NCI-H187 treated with DMSO at 0.1 percent for 48 hours (cell line): ENCODE measurements around the gene DTX1.

Source experiments
- DNase-seq: peaks from one replicate; lab custom pipeline; 2025; lab: John Stamatoyannopoulos, UW

DTX1 gene

GRCh38 chr12:113056631-113057488, at the start of gene DTX1:
TSS of gene DTX1 (plus strand) at chr12:113056730. CDS start at chr12:113058193, 1,463 bp downstream.
- no peak for DNase-seq

- no peak for DNase-seq
Measured at GRCh38 chr12:113007166-113007565, 49.4 kb upstream of the DTX1 start.

- DNase-seq, result no peak
Measured at GRCh38 chr12:113010701-113011100, 45.8 kb upstream of the DTX1 start.

GRCh38 chr12:113014565-113014964, 42.0 kb upstream of the DTX1 start:
- no peak for DNase-seq

- DNase-seq, result no peak
Measured at GRCh38 chr12:113016796-113017195, 39.7 kb upstream of the DTX1 start.

- no peak for DNase-seq
Measured at GRCh38 chr12:113019025-113019424, 37.5 kb upstream of the DTX1 start.

GRCh38 chr12:113021500-113021899, 35.0 kb upstream of the DTX1 start:
- DNase-seq, result no peak

GRCh38 chr12:113022563-113023297, 33.8 kb upstream of the DTX1 start:
- DNase-seq, result no peak

- DNase-seq, result no peak
Measured at GRCh38 chr12:113027726-113028125, 28.8 kb upstream of the DTX1 start.

GRCh38 chr12:113030875-113031525, 25.5 kb upstream of the DTX1 start:
- DNase-seq, result peak; percentile 8

- no peak for DNase-seq
Measured at GRCh38 chr12:113039911-113040445, 16.6 kb upstream of the DTX1 start.

- no peak for DNase-seq
Measured at GRCh38 chr12:113040722-113041171, 15.8 kb upstream of the DTX1 start.

GRCh38 chr12:113041560-113041959, 15.0 kb upstream of the DTX1 start:
- DNase-seq, result no peak

- no peak for DNase-seq
Measured at GRCh38 chr12:113043240-113043639, 13.3 kb upstream of the DTX1 start.

- DNase-seq, result no peak
Measured at GRCh38 chr12:113044516-113044915, 12.0 kb upstream of the DTX1 start.

GRCh38 chr12:113048716-113049127, 7.8 kb upstream of the DTX1 start:
- DNase-seq, result peak; percentile 20

- DNase-seq, result no peak
Measured at GRCh38 chr12:113049976-113050742, 6.4 kb upstream of the DTX1 start.

GRCh38 chr12:113050795-113051194, 5.7 kb upstream of the DTX1 start:
- no peak for DNase-seq

GRCh38 chr12:113051759-113052158, 4.8 kb upstream of the DTX1 start:
- no peak for DNase-seq

- no peak for DNase-seq
Measured at GRCh38 chr12:113052326-113052725, 4.2 kb upstream of the DTX1 start.

GRCh38 chr12:113054948-113055486, 1.5 kb upstream of the DTX1 start:
- DNase-seq, result no peak
